ENCODE results near the gene SIGLEC11.
"Not testable (repeated sequence)": the region's sequence is repeated elsewhere in the genome, so short reads cannot be mapped to it uniquely, and the experiment has no call there.

The SIGLEC11 gene

GRCh38 chr19:49951806-49952478 lies 9.0 kb downstream of the SIGLEC11 start:
- DNase-seq (ENCODE audit: low read depth in 2 of 2) = no peak

GRCh38 chr19:49950956-49951526 lies 9.9 kb downstream of the SIGLEC11 start:
- no peak for DNase-seq (ENCODE audit: low read depth in 2 of 2)

GRCh38 chr19:49950590-49950948 lies 10.4 kb downstream of the SIGLEC11 start:
- no peak for DNase-seq (ENCODE audit: low read depth in 2 of 2)

GRCh38 chr19:49949742-49950589 lies 11.0 kb downstream of the SIGLEC11 start:
- DNase-seq (ENCODE audit: low read depth in 2 of 2) = no peak

GRCh38 chr19:49946415-49946814 lies 14.6 kb downstream of the SIGLEC11 start:
- DNase-seq (ENCODE audit: low read depth in 2 of 2) = no peak

GRCh38 chr19:49944567-49944966 lies 16.4 kb downstream of the SIGLEC11 start:
- DNase-seq (ENCODE audit: low read depth in 2 of 2) = not testable (repeated sequence)

GRCh38 chr19:49940482-49940791 lies 20.5 kb downstream of the SIGLEC11 start:
- no peak for DNase-seq (ENCODE audit: low read depth in 2 of 2)

- DNase-seq (ENCODE audit: low read depth in 2 of 2) = no peak
Observed at GRCh38 chr19:49939721-49940481, 21.1 kb downstream of the SIGLEC11 start.

- no peak for DNase-seq (ENCODE audit: low read depth in 2 of 2)
Observed at GRCh38 chr19:49938662-49939061, 22.3 kb downstream of the SIGLEC11 start.

- DNase-seq (ENCODE audit: low read depth in 2 of 2) = peak; percentile 51 to 70
Observed at GRCh38 chr19:49937750-49938381, 23.1 kb downstream of the SIGLEC11 start.

- no peak for DNase-seq (ENCODE audit: low read depth in 2 of 2)
Observed at GRCh38 chr19:49936549-49936948, 24.4 kb downstream of the SIGLEC11 start.

- DNase-seq (ENCODE audit: low read depth in 2 of 2) = no peak
Observed at GRCh38 chr19:49933643-49934042, 27.3 kb downstream of the SIGLEC11 start.

GRCh38 chr19:49932731-49933131 lies 28.2 kb downstream of the SIGLEC11 start:
- DNase-seq (ENCODE audit: low read depth in 2 of 2) = no peak

- no peak for DNase-seq (ENCODE audit: low read depth in 2 of 2)
Observed at GRCh38 chr19:49932041-49932451, 28.9 kb downstream of the SIGLEC11 start.

GRCh38 chr19:49931293-49932040 lies 29.5 kb downstream of the SIGLEC11 start:
- DNase-seq (ENCODE audit: low read depth in 2 of 2) = no peak

GRCh38 chr19:49930483-49931011 lies 30.4 kb downstream of the SIGLEC11 start:
- no peak for DNase-seq (ENCODE audit: low read depth in 2 of 2)

GRCh38 chr19:49929611-49930482 lies 31.1 kb downstream of the SIGLEC11 start:
- DNase-seq (ENCODE audit: low read depth in 2 of 2) = peak; percentile 86 to 88

- peak; percentile 85 to 91 for DNase-seq (ENCODE audit: low read depth in 2 of 2)
Observed at GRCh38 chr19:49929121-49929610, 31.8 kb downstream of the SIGLEC11 start, which contains the start of the genes ATF5 and NUP62. ATF5 (plus strand) TSS chr19:49929205; CDS start chr19:49930851, 1,646 bp downstream. NUP62 (minus strand) TSS chr19:49929504; CDS start chr19:49909807, 19,697 bp downstream.

- no peak for DNase-seq (ENCODE audit: low read depth in 2 of 2)
Observed at GRCh38 chr19:49927526-49928264, 33.3 kb downstream of the SIGLEC11 start.

Data from stimulated activated CD4-positive, alpha-beta T cell treated with anti-CD3 and anti-CD28 coated beads, Interleukin-1b, Interleukin-23, amount 100 ng/mL, for 1 hour (primary cell).